ENCODE data around the gene KCNH2. TPM values are rescaled to one million over a fixed set of nuclear protein-coding genes. Genes with fewer than 3 reads are reported as not detected.

KCNH2 gene
- total RNA-seq, 3 donors from 2014 or later (not counting 1 experiment from before 2014, with no cell fraction given) = 0.39 to 0.60 TPM; not detected in 1

- 84% methylated on average over 8 of the region's 12 CpGs for WGBS (ENCODE audit: insufficient coverage)
- Histone ChIP-seq H3K9me3 (ENCODE audit: control insufficient read depth, insufficient read depth, low read length) (no peaks in the 10 kb centered on the region), H3K36me3 (ENCODE audit: control insufficient read depth, insufficient read depth, low read length) (no peaks in the 10 kb centered on the region), H3K27ac (ENCODE audit: low read length) (no peak within 1 kb of the TSS), H3K27me3 (ENCODE audit: control insufficient read depth, insufficient read depth, low read length) (peaks cover 14% of the 10 kb centered on the region), H3K4me3 (ENCODE audit: low read length) (no peak within 1 kb of the TSS), H3K4me1 (ENCODE audit: control insufficient read depth, insufficient read depth, low read length) (peaks cover 29% of the 10 kb centered on the region)
- H3K27ac Mint-ChIP-seq = no peak within 1 kb of the TSS
- DNase-seq (no peak), ATAC-seq (no peak)
- intact Hi-C loops (cut with micrococcal nuclease) = no loop called here
- peaks cover 25 to 27% of the 10 kb centered on the region in 2 donors for H3K27me3 Mint-ChIP-seq (ENCODE audit: low read depth in 2 of 2)
- no peak within 1 kb of the TSS for H3K4me3 Mint-ChIP-seq
- H3K9me3 Mint-ChIP-seq = peaks cover 0 to 5% of the 10 kb centered on the region in 2 donors
- no peak for TF ChIP-seq CTCF (IDR thresholded peaks at IDR 0.05)
- H3K36me3 Mint-ChIP-seq = no peaks in the 10 kb centered on the region
- H3K4me1 Mint-ChIP-seq = peaks cover 22 to 26% of the 10 kb centered on the region in 2 donors
Measured at GRCh38 chr7:150990416-150991186, 12.5 kb upstream of the KCNH2 start, which contains the start of gene NOS3. NOS3 (plus strand) TSS chr7:150991017; CDS start chr7:150993804, 2,787 bp downstream.

- Histone ChIP-seq H3K27me3 (ENCODE audit: control insufficient read depth, insufficient read depth, low read length) (peaks cover 14% of the 10 kb centered on the region), H3K4me1 (ENCODE audit: control insufficient read depth, insufficient read depth, low read length) (peaks cover 20% of the 10 kb centered on the region), H3K36me3 (ENCODE audit: control insufficient read depth, insufficient read depth, low read length) (no peaks in the 10 kb centered on the region), H3K9me3 (ENCODE audit: control insufficient read depth, insufficient read depth, low read length) (no peaks in the 10 kb centered on the region), H3K4me3 (ENCODE audit: low read length) (no peak overlapping the region), H3K27ac (ENCODE audit: low read length) (no peak overlapping the region)
- no peak overlapping the region for H3K27ac Mint-ChIP-seq
- peaks cover 30% of the 10 kb centered on the region in 2 donors for H3K27me3 Mint-ChIP-seq (ENCODE audit: low read depth in 2 of 2)
- no peak for TF ChIP-seq CTCF (IDR thresholded peaks at IDR 0.05)
- peaks cover 22 to 26% of the 10 kb centered on the region in 2 donors for H3K4me1 Mint-ChIP-seq
- H3K36me3 Mint-ChIP-seq = no peaks in the 10 kb centered on the region
- intact Hi-C loops (cut with micrococcal nuclease) = no loop called here
- no peak for DNase-seq
- no peak for ATAC-seq
- 79% methylated on average over 7 of the region's 7 CpGs for WGBS (ENCODE audit: insufficient coverage)
- peaks cover 0 to 5% of the 10 kb centered on the region in 2 donors for H3K9me3 Mint-ChIP-seq
- H3K4me3 Mint-ChIP-seq = no peak overlapping the region
Measured at GRCh38 chr7:150989456-150989855, 11.3 kb upstream of the KCNH2 start.

- peak; percentile 52 to 84 for DNase-seq
- H3K9me3 Mint-ChIP-seq = peaks cover 0 to 5% of the 10 kb centered on the region in 2 donors
- no peaks in the 10 kb centered on the region for H3K36me3 Mint-ChIP-seq
- Histone ChIP-seq H3K36me3 (ENCODE audit: control insufficient read depth, insufficient read depth, low read length) (no peaks in the 10 kb centered on the region), H3K4me1 (ENCODE audit: control insufficient read depth, insufficient read depth, low read length) (peaks cover 14% of the 10 kb centered on the region), H3K27ac (ENCODE audit: low read length) (no peak overlapping the region), H3K4me3 (ENCODE audit: low read length) (no peak overlapping the region), H3K9me3 (ENCODE audit: control insufficient read depth, insufficient read depth, low read length) (no peaks in the 10 kb centered on the region), H3K27me3 (ENCODE audit: control insufficient read depth, insufficient read depth, low read length) (peaks cover 16% of the 10 kb centered on the region)
- intact Hi-C loops (cut with micrococcal nuclease) = loop anchor here (1.0 kb wide), 1 partner anchor 90 kb away; no protein-coding TSS in a partner anchor
- peak; percentile 64 to 77 (median 76) for ATAC-seq
- H3K4me1 Mint-ChIP-seq = peaks cover 16 to 19% of the 10 kb centered on the region in 2 donors
- H3K27ac Mint-ChIP-seq = no peak overlapping the region
- H3K27me3 Mint-ChIP-seq (ENCODE audit: low read depth in 2 of 2) = peaks cover 30 to 32% of the 10 kb centered on the region in 2 donors
- TF ChIP-seq CTCF (IDR thresholded peaks at IDR 0.05) = peak; percentile 85
- peak overlapping the region; percentile 21 for H3K4me3 Mint-ChIP-seq
- 10% methylated on average over 29 of the region's 31 CpGs for WGBS (ENCODE audit: insufficient coverage)
Measured at GRCh38 chr7:150988230-150989226, 10.4 kb upstream of the KCNH2 start.

All from natural killer cell (primary cell).